GM12801 (cell line): ENCODE results near the gene DUSP22.

Experiments used
- CTCF ChIP-seq: IDR thresholded peaks from one replicate; pipeline ENCODE4 v1.5.1; 2011; ENCODE audit warnings: control low read depth; ENCODE audit not compliant: insufficient read length; ENCODE audit errors: extremely low read depth

Gene DUSP22

GRCh38 chr6:288866-289265 is 3.4 kb upstream of the DUSP22 start:
- no peak for TF ChIP-seq CTCF

GRCh38 chr6:290111-290922 is 2.0 kb upstream of the DUSP22 start:
- TF ChIP-seq CTCF: no peak

- TF ChIP-seq CTCF: no peak
Measured at GRCh38 chr6:291204-291696, 1.0 kb upstream of the DUSP22 start.

GRCh38 chr6:292506-293192 is 362 bp downstream of the DUSP22 start:
- TF ChIP-seq CTCF: no peak

GRCh38 chr6:293193-294174 is 1.2 kb downstream of the DUSP22 start:
- no peak for TF ChIP-seq CTCF

GRCh38 chr6:294656-295565 is 2.6 kb downstream of the DUSP22 start:
- no peak for TF ChIP-seq CTCF
